H9 (cell line): ENCODE measurements around the gene TCF20. TPM values are rescaled to one million over a fixed set of nuclear protein-coding genes. Genes with fewer than 3 reads are reported as not detected.

Source experiments
- DNase-seq: peaks from one replicate; pipeline ENCODE4 v3.0.0-alpha.2; 2017
- H2AFZ ChIP-seq: one replicate; pipeline ENCODE4 v1.6.1; 2013; ENCODE audit warnings: mild to moderate bottlenecking, low read length, control low read depth, moderate library complexity
- H2AK5ac ChIP-seq: 2 replicates; pipeline ENCODE4 v1.6.1; 2013; ENCODE audit warnings: low read length, control low read depth, mixed read lengths; ENCODE audit not compliant: insufficient read length
- H2BK120ac ChIP-seq: one replicate; pipeline ENCODE4 v1.6.1; 2013; ENCODE audit warnings: low read depth, mild to moderate bottlenecking, low read length, control low read depth, inconsistent platforms; ENCODE audit not compliant: poor library complexity, severe bottlenecking
- H2BK12ac ChIP-seq: 2 replicates; pipeline ENCODE4 v1.6.1; 2013; ENCODE audit warnings: low read length, control low read depth, mixed read lengths, low read depth; ENCODE audit not compliant: insufficient read length
- H2BK15ac ChIP-seq: 2 replicates; pipeline ENCODE4 v1.6.1; 2013; ENCODE audit warnings: low read depth, low read length, control low read depth
- H2BK20ac ChIP-seq: one replicate; pipeline ENCODE4 v1.6.1; 2013; ENCODE audit warnings: low read depth, mild to moderate bottlenecking, low read length, control low read depth, inconsistent platforms; ENCODE audit not compliant: poor library complexity, severe bottlenecking
- H2BK5ac ChIP-seq: 2 replicates; pipeline ENCODE4 v1.6.1; 2013; ENCODE audit warnings: low read length, control low read depth, mixed read lengths; ENCODE audit not compliant: insufficient read length
- H3K14ac ChIP-seq: 2 replicates; pipeline ENCODE4 v1.6.1; 2013; ENCODE audit warnings: low read length, control low read depth; ENCODE audit not compliant: insufficient read depth
- H3K18ac ChIP-seq: 2 replicates; pipeline ENCODE4 v1.6.1; 2013; ENCODE audit warnings: low read depth, mild to moderate bottlenecking, mixed read lengths, low read length, control low read depth; ENCODE audit not compliant: insufficient read length
- H3K23ac ChIP-seq: 2 replicates; pipeline ENCODE4 v1.6.1; 2013; ENCODE audit warnings: low read length, control low read depth, mixed read lengths, low read depth; ENCODE audit not compliant: insufficient read length
- H3K23me2 ChIP-seq: 2 replicates; pipeline ENCODE4 v1.6.1; 2013; ENCODE audit warnings: low read depth, mild to moderate bottlenecking, mixed read lengths, low read length, control low read depth; ENCODE audit not compliant: insufficient read length, poor library complexity, severe bottlenecking
- H3K27ac ChIP-seq: 2 replicates; pipeline ENCODE4 v1.5.1; 2013; ENCODE audit warnings: low read length, control low read depth, mixed read lengths, low read depth; ENCODE audit not compliant: insufficient read length
- H3K27me3 ChIP-seq: 2 replicates; pipeline ENCODE4 v1.6.1; 2013; ENCODE audit warnings: low read length, control low read depth, inconsistent platforms; ENCODE audit not compliant: insufficient read depth
- H3K4ac ChIP-seq: 2 replicates; pipeline ENCODE4 v1.6.1; 2013; ENCODE audit warnings: low read depth, mild to moderate bottlenecking, control low read depth, inconsistent platforms, low read length, moderate library complexity
- H3K4me1 ChIP-seq: 2 replicates; pipeline ENCODE4 v1.6.1; 2013; ENCODE audit warnings: low read length, control low read depth, inconsistent platforms; ENCODE audit not compliant: insufficient read depth
- H3K4me2 ChIP-seq: 2 replicates; pipeline ENCODE4 v1.6.1; 2013; ENCODE audit warnings: low read length, control low read depth, mixed read lengths; ENCODE audit not compliant: insufficient read length, insufficient read depth
- H3K56ac ChIP-seq: 2 replicates; pipeline ENCODE4 v1.6.1; 2013; ENCODE audit warnings: low read depth, mild to moderate bottlenecking, mixed read lengths, low read length, control low read depth; ENCODE audit not compliant: insufficient read length
- H3K79me1 ChIP-seq: 2 replicates; pipeline ENCODE4 v1.6.1; 2013; ENCODE audit warnings: low read depth, mild to moderate bottlenecking, moderate library complexity, low read length, control low read depth, inconsistent platforms; ENCODE audit not compliant: insufficient read depth, poor library complexity, severe bottlenecking
- H3K79me2 ChIP-seq: 2 replicates; pipeline ENCODE4 v1.6.1; 2013; ENCODE audit warnings: low read length, control low read depth, inconsistent platforms; ENCODE audit not compliant: insufficient read depth
- H3K9ac ChIP-seq: 2 replicates; pipeline ENCODE4 v1.6.1; 2013; ENCODE audit warnings: low read length, control low read depth, mixed read lengths; ENCODE audit not compliant: insufficient read length; ENCODE audit errors: extremely low read depth
- H3K9me3 ChIP-seq: one replicate; pipeline ENCODE4 v1.6.1; 2013; ENCODE audit warnings: low read depth, low read length, inconsistent platforms; ENCODE audit not compliant: control insufficient read depth
- H3T11ph ChIP-seq: one replicate; pipeline ENCODE4 v1.6.1; 2013; ENCODE audit warnings: mild to moderate bottlenecking, low read length, control low read depth, inconsistent platforms
- H4K20me1 ChIP-seq: one replicate; pipeline ENCODE4 v1.6.1; 2013; ENCODE audit not compliant: control insufficient read depth, insufficient read length, insufficient read depth
- H4K5ac ChIP-seq: 2 replicates; pipeline ENCODE4 v1.6.1; 2013; ENCODE audit warnings: low read depth, mild to moderate bottlenecking, mixed read lengths, low read length, control low read depth; ENCODE audit not compliant: insufficient read length
- H4K8ac ChIP-seq: replicated peaks from 2 replicates; pipeline ENCODE4 v1.6.1; 2013; ENCODE audit warnings: low read length, control low read depth, mixed read lengths, low read depth; ENCODE audit not compliant: insufficient read length
- H4K91ac ChIP-seq: 2 replicates; pipeline ENCODE4 v1.6.1; 2013; ENCODE audit warnings: low read depth, mild to moderate bottlenecking, moderate library complexity, mixed read lengths, low read length, control low read depth; ENCODE audit not compliant: insufficient read length
- H3K27ac Mint-ChIP-seq, 3 experiments: 2 replicates in 2 of 3; 3 replicates in 1 of 3; pipeline ENCODE4 v1.8.0; 2020 to 2021; ENCODE audit warnings: mixed read lengths in 3 of 3, mild to moderate bottlenecking in 1 of 3, moderate library complexity in 1 of 3
- H3K27me3 Mint-ChIP-seq: 2 replicates; pipeline ENCODE4 v1.8.0; 2021; ENCODE audit warnings: low read depth, mild to moderate bottlenecking, moderate library complexity, mixed read lengths
- H3K36me3 Mint-ChIP-seq, 3 experiments: 2 replicates in 2 of 3; 3 replicates in 1 of 3; pipeline ENCODE4 v1.8.0; 2020 to 2021; ENCODE audit warnings: low read depth in 3 of 3, mixed read lengths in 3 of 3; ENCODE audit not compliant: insufficient read depth in 1 of 3
- H3K4me1 Mint-ChIP-seq, 2 experiments: 2 replicates each; pipeline ENCODE4 v1.8.0; 2020; ENCODE audit warnings: mixed read lengths in 2 of 2
- H3K4me3 Mint-ChIP-seq, 2 experiments: 2 replicates in 1 of 2; 3 replicates in 1 of 2; pipeline ENCODE4 v1.8.0; 2020 to 2021; ENCODE audit warnings: mild to moderate bottlenecking in 2 of 2, mixed read lengths in 2 of 2, moderate library complexity in 1 of 2
- H3K9me3 Mint-ChIP-seq, 2 experiments: 2 replicates in 1 of 2; 3 replicates in 1 of 2; pipeline ENCODE4 v1.8.0; 2020; ENCODE audit warnings: mild to moderate bottlenecking in 2 of 2, mixed read lengths in 2 of 2, moderate library complexity in 1 of 2
- CTCF ChIP-seq: fragments of 200-600 bp; sonication (generic); conservative IDR thresholded peaks from 3 replicates; pipeline ENCODE4 v1.8.0; 2021; ENCODE audit warnings: antibody characterized with exemption, mild to moderate bottlenecking
- WGBS: extraction: QIAGEN DNeasy Blood & Tissue Kit; methylation state at CpG from one replicate; pipeline ENCODE4 v1.1.7; 2013; ENCODE audit warnings: missing lambda C conversion rate, low lambda C conversion rate, mixed read lengths; ENCODE audit not compliant: insufficient read length; ENCODE audit errors: extremely low coverage; 5-methylcytosine and 5-hydroxymethylcytosine counted together
- total RNA-seq: library from RNA; stranded (reverse); gene quantifications from 2 replicates; pipeline ENCODE4 v1.2.1, GENCODE V29; 2021

TCF20 gene
- total RNA-seq, 1 experiment from 2014 or later = 75.6 TPM

- H3K4me1 Mint-ChIP-seq = peaks cover 30 to 44% of the 10 kb centered on the region in 2 experiments
- Histone ChIP-seq H3K79me2 (no peaks in the 10 kb centered on the region), H4K5ac (no peak overlapping the region), H2AFZ (no peak overlapping the region), H2BK20ac (no peak overlapping the region), H3K23me2 (peaks cover 3% of the 10 kb centered on the region), H2BK12ac (no peak overlapping the region), H3K4me1 (peaks cover 2% of the 10 kb centered on the region; the same call in 1 of the 2 replicates), H3K79me1 (no peaks in the 10 kb centered on the region), H3K9me3 (no peaks in the 10 kb centered on the region), H4K91ac (no peak overlapping the region), H3K4ac (no peak overlapping the region), H3K56ac (no peak overlapping the region), H3K27ac (no peak overlapping the region), H3K9ac (no peak overlapping the region), H3K18ac (no peak overlapping the region), H3K27me3 (no peaks in the 10 kb centered on the region), H2BK120ac (no peak overlapping the region), H2BK15ac (no peak overlapping the region), H3T11ph (no peak overlapping the region), H4K8ac (no peak overlapping the region), H3K23ac (no peak overlapping the region), H2BK5ac (no peak overlapping the region), H2AK5ac (no peak overlapping the region), H3K14ac (no peak overlapping the region), H3K4me2 (no peak overlapping the region), H4K20me1 (peaks cover 5% of the 10 kb centered on the region)
- peaks cover 0 to 2% (median 0%) of the 10 kb centered on the region in 3 experiments; a peak in 2 of 7 replicates for H3K36me3 Mint-ChIP-seq
- H3K4me3 Mint-ChIP-seq = no peak overlapping the region
- no peak for TF ChIP-seq CTCF
- peaks cover 21% of the 10 kb centered on the region for H3K27me3 Mint-ChIP-seq
- H3K9me3 Mint-ChIP-seq = no peaks in the 10 kb centered on the region
- H3K27ac Mint-ChIP-seq = peak overlapping the region in 2 of 3 experiments; percentile 18 to 20; a peak in 3 of 7 replicates
- WGBS = no CpG with 5 or more reads among the region's 7 CpGs
- no peak for DNase-seq
These were observed 42.8 kb upstream of the TCF20 start for GRCh38 chr22:42313204-42313603.
